Activated T-helper 1 cell treated with Interleukin-2 at 50 U/mL for 16 hours (primary cell): ENCODE results near the gene ABCC9.

Experiments
- DNase-seq: peaks from one replicate; pipeline ENCODE4 v3.0.0-alpha.2; 2020; ENCODE audit warnings: low read depth

The ABCC9 gene

DNA sequence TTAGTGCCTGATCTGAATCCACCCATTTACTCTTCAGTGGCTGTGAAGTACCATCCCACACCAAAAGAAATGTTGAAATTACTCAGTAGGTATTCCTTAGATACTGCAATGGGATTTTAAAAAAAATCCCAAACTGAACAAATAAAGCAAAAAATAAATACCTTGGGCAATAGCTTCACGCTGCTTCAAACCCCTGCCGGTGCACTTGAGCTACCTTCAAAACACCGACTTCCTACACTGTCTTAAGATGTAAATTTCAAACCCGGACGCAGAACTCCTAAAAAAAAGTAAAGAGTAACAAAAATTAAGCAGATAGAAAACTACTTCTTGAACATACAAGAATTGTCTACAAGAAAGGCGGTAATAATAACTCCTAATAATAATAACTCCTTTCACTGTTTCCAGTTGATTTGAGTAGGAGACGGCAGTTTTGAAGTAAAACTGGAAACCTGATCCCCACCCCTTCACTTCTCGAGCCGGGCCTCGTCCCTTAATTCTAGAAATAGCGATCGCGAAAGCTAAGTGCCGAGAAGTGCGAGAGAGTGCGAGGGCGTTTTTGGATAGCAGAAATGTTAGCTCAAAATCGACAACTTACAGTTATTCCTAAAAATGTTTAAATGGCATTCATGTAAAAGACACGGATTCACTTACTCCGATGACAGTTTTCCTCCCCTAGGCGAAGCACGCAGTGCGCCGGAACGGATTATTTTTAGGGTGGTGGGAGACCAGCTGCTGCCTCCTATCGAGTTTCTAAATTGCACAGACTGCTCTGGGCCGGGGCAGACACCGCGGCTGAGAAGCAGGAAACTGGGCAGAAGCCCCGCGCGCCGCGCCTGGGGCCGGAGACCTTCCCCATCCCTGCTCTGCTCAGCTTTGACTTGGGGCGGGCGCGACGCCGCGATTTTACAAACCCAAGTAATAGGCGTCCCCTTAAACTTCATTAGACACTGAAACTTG lies at the start of gene ABCC9:
Gene ABCC9 (minus strand): TSS at position 878 of the 957 bp plus-strand sequence. CDS start 4,752 bp downstream, outside the sequence.
- DNase-seq, result no peak

DNA sequence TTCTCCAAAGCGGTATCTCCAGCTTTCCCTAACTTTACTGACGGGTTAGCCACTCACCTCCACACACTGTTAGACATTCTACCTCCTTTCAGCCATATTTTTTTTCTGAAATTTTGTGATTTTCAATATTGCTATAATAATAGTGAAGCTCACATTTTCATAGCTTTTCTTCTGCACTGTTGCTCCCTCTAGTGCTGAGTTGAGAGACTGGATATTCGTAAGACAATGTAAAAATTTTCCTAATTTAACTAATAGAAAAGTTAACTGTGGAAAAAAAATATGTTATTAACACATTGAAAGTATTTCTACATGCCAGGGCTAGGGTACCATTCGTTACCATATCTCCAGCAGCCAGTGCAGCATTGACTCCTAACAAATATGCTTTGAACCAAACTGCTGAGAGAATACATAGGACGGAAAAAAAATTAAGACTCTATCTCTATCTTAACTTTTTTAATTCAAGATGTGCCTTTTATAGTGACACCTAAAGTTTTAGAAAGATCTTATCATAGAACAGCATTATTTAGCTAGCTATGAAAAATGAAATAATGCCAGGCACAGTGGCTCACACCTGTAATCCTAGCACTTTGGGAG lies 48.7 kb upstream of the ABCC9 start:
- DNase-seq, result no peak

GRCh38 chr12:21988619-21989018 lies 47.4 kb upstream of the ABCC9 start:
- DNase-seq, result no peak

- no peak for DNase-seq
These were observed 46.5 kb upstream of the ABCC9 start for GRCh38 chr12:21987755-21988154.

GRCh38 chr12:21985155-21985554 lies 43.9 kb upstream of the ABCC9 start:
- no peak for DNase-seq

GRCh38 chr12:21984375-21984774 lies 43.1 kb upstream of the ABCC9 start:
- no peak for DNase-seq

- DNase-seq, result no peak
These were observed 41.9 kb upstream of the ABCC9 start for GRCh38 chr12:21983095-21983494.

- no peak for DNase-seq
These were observed 39.3 kb upstream of the ABCC9 start for GRCh38 chr12:21980544-21980943.

GRCh38 chr12:21975293-21975692 lies 34.1 kb upstream of the ABCC9 start:
- DNase-seq, result no peak

DNA sequence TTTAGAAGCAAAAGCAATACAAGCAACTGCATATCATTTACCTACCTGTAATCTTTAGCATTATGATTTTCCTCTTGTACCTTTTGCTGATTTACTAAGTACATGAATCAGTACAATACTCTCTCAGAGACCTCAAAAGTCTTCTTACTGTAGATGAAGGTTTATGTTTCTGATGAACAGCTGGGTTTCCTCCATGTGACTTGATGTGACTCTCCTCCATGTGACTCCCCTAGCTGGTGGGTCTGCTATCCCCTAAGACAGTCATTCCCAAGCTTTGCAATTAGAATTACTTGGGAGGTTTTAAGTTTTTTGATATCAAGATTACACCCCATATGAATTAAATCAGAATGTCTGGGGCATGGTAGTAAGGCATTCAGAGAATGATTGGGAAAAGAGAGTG lies 32.0 kb upstream of the ABCC9 start:
- no peak for DNase-seq

- DNase-seq, result no peak
These were observed 30.8 kb upstream of the ABCC9 start for GRCh38 chr12:21972055-21972454.

GRCh38 chr12:21971344-21971743 lies 30.1 kb upstream of the ABCC9 start:
- DNase-seq, result no peak

- no peak for DNase-seq
These were observed 21.6 kb upstream of the ABCC9 start for GRCh38 chr12:21962821-21963220.

GRCh38 chr12:21962236-21962635 lies 21.0 kb upstream of the ABCC9 start:
- DNase-seq, result no peak

- DNase-seq, result no peak
These were observed 9.4 kb upstream of the ABCC9 start for GRCh38 chr12:21950649-21951048.

- DNase-seq, result no peak
These were observed 7.8 kb upstream of the ABCC9 start for GRCh38 chr12:21949036-21949435.

DNA sequence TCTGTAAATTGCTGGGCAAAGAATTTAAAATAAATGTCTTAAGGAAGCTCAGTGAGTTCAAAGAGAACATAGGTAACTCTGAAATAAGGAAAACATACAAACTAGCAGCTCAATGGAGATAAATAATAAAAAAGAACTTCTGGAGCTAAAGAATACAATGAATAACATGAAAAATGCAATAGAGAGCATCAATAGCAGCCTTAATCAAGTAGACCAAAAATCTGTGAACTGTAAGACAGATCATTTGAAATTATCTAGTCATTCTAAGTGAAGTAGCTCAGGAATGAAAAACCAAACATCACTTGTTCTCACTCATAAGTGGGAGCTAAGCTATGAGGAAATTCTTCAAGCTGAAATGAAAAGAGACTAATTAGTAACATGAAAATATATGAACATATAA lies 5.8 kb upstream of the ABCC9 start:
- no peak for DNase-seq

- no peak for DNase-seq
These were observed 3.8 kb upstream of the ABCC9 start for GRCh38 chr12:21945002-21945401.

GRCh38 chr12:21942377-21942703 lies 1.1 kb upstream of the ABCC9 start:
- DNase-seq, result no peak

GRCh38 chr12:21941506-21942376 lies 515 bp upstream of the ABCC9 start:
- DNase-seq, result no peak

DNA sequence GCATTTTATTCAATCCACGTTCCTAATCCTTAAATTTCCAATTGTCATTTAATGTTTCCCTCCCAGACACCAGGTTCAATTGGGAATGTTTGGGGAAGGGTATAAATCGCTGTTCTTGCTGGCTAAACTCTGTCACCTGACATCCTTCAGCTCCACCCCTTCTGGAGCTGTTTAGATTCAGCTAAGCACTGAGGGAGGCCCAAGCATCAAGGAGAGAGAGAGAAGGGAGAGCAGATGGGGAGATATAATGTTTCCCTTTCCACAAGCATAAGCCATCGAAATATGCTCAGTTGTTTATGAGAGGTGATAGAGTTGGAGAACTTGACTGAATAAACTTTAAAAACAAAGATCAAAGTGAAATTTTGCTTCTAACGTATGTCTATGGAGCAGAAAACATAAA lies 1.8 kb downstream of the ABCC9 start:
- DNase-seq, result no peak

GRCh38 chr12:21938879-21939278 lies 2.3 kb downstream of the ABCC9 start:
- no peak for DNase-seq

- no peak for DNase-seq
These were observed 7.1 kb downstream of the ABCC9 start for GRCh38 chr12:21934173-21934572.
